GM19467 (cell line): ENCODE data around the gene SFXN3.

Experiments used
- ATAC-seq: cut with Tn5 transposase; IDR thresholded peaks from one replicate; pipeline ENCODE4 v1.9.1; 2021; ENCODE audit warnings: mild to moderate bottlenecking, moderate library complexity; ENCODE audit not compliant: unreplicated experiment

The SFXN3 gene

GRCh38 chr10:101014966-101015581 lies 16.0 kb upstream of the SFXN3 start:
- ATAC-seq: no peak

GRCh38 chr10:101015582-101015973 lies 15.5 kb upstream of the SFXN3 start:
- ATAC-seq: no peak

DNA sequence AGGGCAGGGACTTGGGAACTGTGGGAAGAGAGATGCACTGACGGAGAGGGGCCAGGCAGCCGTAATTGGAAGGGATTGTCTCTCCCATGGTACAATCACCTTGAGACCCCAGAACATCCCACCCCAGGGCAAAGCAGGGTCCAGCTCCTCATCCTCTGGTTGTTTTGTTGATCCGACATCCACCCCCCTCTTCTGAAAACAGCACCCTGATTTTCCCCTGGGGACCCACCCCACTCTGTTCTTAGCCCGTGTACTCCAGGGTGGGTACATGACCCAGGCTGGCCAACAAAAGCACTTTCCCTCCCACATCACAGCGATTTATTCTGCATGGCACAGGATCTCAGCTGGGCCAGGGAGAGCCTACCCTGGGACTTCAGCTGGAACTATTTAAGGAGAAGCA lies 14.2 kb upstream of the SFXN3 start:
- no peak for ATAC-seq

DNA sequence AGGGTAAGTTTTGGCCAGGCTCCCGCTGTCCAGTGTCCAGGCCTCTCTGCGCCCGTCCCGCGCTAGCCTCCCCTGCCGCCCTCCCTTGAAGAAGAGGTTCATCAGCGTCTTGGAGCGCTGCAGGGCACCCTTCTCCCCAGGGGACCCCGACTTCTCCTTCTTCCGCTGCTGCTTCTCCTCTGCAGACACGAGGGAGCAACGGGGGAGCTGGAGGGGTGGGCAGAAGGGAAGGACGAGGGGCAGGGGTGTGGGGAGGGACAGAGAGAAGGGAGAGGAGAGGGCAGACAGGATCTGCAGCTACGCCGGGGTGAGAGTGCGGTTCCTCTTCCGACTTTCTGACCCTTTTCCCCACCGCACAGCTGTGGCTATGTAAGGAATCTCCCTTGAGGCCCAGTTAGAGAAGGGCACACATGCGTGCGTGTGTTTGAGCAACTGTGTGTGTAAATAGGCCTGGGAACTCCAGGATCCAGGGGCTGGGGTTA lies 12.9 kb upstream of the SFXN3 start:
- ATAC-seq: no peak

- ATAC-seq: no peak
These were observed 12.2 kb upstream of the SFXN3 start for GRCh38 chr10:101018600-101019439.

- ATAC-seq: no peak
These were observed 11.7 kb upstream of the SFXN3 start for GRCh38 chr10:101019440-101019703.

DNA sequence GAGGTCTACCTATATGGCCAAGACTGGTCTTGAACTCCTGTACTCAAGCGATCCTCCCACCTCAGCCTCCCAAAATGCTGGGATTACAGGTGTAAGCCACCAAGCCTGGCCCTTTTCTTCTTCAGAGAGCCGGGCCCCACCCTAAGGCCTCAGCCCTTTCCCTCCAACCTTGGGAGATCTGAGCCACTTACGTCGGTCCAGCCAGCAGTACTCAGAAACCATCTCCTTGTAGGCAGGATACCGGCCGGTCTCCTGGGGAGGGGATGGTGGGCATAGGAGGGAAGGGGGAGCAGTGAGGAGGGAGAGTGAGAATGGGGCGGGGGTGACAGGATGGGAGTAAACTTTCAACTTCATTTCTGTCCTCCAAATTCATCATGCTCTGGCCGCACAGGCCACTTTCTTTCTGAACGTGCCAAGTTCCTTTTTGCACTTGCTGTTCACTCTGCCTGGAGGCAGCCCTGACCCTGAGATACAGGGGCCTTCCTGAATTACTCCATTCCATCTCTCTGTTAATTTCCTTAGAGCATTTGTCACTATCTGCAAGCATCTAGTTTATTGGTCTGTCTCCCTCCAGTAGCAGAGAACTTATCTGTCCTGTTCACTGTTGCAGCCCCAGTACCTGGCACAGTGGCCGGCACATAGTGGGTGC lies 10.5 kb upstream of the SFXN3 start:
- no peak for ATAC-seq

DNA sequence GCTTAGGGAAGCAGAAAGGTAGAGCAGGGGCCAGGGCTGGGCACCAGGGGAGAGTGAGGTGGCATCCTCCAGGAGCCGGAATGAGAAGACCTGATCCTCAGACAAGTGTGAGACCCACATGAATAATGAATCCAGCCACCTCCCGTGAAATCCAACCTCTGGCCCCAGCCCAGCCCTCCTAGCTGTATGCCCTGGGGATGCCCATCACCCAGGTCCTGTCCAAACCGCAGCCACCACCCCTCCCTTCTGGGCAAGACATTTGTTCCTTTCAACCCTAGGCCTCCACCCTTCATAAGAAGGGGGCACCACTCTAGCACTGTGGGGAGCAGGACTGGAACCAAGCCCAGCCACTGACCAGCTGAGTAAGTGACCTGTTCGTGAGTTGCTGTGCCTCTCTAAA lies 9.8 kb upstream of the SFXN3 start:
- no peak for ATAC-seq

GRCh38 chr10:101021692-101022251 lies 9.3 kb upstream of the SFXN3 start:
- no peak for ATAC-seq

- no peak for ATAC-seq
These were observed 7.9 kb upstream of the SFXN3 start for GRCh38 chr10:101022967-101023705.

- ATAC-seq: no peak
These were observed 3.8 kb upstream of the SFXN3 start for GRCh38 chr10:101027106-101027720.

DNA sequence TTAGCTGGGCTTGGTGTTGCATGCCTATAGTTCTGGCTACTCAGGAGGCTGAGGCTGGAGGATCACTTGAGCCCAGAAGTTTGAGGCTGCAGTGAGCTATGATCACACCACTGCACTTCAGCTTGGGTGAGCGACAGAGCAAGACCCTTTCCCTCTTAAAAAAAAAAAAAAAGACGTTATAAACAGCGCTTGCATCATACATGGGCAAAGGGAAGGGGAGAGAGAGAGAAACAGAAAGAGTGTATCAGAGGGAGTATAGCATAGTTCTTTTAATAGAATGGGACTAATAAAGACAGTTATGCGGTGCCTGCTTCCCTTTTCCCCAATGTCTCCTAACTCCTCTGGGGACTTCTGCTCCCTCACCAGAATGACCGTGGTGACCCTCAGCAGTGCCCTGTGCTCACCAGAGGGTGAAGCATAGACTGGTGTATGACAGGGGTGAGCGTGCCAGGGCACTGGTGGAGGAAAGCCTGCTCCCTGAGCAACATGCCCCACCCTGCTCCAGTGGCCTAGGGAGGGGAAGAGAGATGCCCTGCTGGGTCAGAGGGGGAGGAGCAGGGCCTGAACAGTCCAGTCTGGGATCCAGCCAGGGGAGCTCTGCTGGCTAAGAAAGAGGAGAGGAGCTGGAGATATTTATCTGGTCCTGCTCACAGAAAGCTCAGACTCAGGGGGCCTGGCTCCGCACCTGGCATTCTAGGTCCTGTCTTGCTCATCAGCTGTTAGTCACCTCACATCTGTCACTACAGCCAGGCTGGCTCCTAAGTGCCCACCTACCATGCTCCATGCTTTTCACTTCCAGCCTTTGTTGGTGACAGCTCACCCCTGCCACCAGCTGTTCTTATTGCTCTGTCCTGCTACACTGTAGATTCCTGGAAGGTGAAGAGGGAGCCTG lies 2.3 kb upstream of the SFXN3 start:
- no peak for ATAC-seq

DNA sequence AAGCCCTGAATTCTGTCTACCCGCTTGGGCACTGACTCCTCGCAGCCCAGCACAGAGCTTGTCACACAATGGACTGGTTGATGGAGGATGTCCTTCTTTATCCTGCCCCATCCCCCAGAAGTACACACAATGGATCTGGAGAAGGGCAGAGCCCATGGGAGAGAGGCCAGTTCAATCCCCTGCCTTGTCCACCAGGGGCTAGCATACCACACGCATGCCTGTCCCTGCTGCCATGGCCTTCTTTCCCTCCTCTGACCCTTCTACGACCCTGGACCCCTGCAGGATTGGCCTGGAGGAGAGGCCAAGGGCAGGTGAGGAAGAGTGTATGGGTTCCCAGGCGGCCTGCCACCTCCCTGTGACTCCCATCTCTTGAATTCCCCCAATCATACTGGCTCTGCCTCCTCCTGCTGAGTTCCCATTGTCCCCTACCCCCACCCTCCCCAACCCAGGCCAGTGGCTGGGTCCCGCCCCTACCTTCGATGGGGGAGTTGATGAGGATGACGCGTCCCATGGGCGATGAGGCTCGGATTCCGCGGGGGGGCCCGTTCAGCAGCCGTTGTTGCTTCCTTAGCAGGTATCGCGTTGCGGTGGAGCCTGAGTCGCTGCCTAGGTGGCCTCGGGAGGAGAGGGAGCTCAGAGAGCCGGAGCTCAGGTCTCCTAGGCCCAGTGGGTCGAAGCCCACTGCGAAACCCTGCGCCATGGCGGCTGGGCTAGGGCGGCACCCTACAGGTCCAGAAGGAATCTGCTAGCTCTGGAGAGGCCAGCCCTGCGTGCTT lies 1.3 kb upstream of the SFXN3 start:
- no peak for ATAC-seq

DNA sequence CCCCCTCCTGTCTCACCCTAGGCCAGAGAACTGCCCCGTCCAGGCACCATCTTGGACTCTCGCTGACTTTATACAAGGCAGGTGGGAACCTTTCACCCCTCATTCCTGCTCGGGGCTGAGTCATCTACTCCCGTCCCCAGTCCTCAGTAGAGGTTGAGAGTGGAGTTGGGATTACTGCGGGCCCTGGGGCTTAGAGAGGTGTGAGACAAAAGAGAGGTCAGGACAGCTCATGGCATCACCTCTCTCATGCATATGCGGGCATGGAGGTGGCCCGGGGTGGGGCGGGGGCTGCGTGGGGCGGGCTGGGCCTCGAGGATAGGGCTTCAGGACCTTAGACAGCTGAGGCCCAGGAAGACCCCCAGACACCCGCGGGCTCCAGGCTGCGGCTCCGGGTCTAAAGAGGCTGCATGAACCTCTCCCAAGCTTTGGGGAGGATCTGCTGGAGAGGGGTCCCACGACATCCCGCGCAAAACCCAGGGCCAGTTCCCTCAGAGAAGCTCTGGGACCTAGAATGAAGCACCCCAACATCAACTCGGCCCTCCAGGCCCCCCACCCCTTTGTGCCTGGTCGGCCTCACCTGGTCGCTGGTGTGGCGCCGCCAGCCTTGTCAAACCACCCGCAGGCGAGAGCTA lies 422 bp upstream of the SFXN3 start:
- ATAC-seq: no peak

- no peak for ATAC-seq
These were observed 982 bp downstream of the SFXN3 start for GRCh38 chr10:101031796-101032636.

- ATAC-seq: no peak
These were observed 1.7 kb downstream of the SFXN3 start for GRCh38 chr10:101032637-101033224.

DNA sequence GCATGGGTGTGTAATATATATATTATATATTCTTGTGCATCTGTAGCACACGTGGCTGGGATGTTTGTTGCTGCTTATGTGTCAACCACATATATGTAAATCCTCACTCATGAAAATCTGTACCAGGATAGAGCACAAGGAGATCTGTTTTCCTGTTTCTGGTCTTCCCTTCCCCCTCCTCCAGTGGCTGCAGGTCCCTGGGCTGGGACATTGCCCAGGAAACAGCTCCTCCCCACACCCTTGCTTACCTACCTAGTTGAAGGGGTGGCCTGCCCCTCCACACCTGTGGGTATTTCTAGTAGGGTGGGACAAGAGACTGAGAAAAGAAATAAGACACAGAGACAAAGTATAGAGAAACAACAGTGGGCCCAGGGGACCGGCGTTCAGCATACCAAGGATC lies 2.2 kb downstream of the SFXN3 start:
- no peak for ATAC-seq
